Omental fat pad (tissue), 4 donors: ENCODE data around the gene AMBN. TPM values are rescaled to one million over a fixed set of nuclear protein-coding genes. Genes with fewer than 3 reads are reported as not detected.

ENCODE experiments used
- ATAC-seq: fragments of 150-250 bp; one replicate; pipeline ENCODE4 v1.9.1; 2016; ENCODE audit warnings: mild to moderate bottlenecking, moderate library complexity; ENCODE audit not compliant: low FRiP score
- DNase-seq: peaks from one replicate; pipeline ENCODE4 v3.0.0-alpha.2; 2019; ENCODE audit warnings: low spot score
- CTCF ChIP-seq, 3 donors: fragments of 450-650 bp; IDR thresholded peaks; one replicate each; pipeline ENCODE4 v1.5.1; 2016 to 2017; ENCODE audit warnings: antibody characterized with exemption in 3 of 3, mild to moderate bottlenecking in 3 of 3, moderate library complexity in 2 of 3
- total RNA-seq, 4 donors: library from RNA; depleted of rRNA; stranded (reverse); fragments of >200 nt; gene quantifications; one replicate each; pipeline ENCODE4 v1.1.0, GENCODE V29; 2016

AMBN gene
- total RNA-seq, 4 donors from 2014 or later, result not detected

DNA sequence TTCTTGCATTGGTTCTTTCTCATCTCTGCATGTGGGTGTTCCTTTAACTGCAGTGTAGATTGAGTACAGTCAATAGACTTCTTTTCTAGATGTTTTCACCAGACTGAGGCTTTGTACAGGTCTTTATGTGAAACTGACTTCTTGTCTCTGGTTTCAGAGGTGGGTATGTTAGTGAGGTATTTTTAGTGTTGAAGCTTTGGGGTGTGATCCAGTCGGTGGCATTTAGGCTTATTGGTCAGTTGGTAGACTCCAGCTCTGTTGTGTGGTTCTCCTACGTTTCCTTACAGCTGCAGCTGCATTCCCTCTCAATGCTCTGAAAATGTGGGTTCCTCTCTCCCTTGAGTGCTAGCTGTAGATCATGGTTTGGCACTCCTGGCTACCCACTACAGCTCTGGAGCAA is 21.3 kb upstream of the AMBN start:
- DNase-seq (no peak), ATAC-seq (no peak)
- TF ChIP-seq CTCF (IDR thresholded peaks at IDR 0.05), result no peak

DNA sequence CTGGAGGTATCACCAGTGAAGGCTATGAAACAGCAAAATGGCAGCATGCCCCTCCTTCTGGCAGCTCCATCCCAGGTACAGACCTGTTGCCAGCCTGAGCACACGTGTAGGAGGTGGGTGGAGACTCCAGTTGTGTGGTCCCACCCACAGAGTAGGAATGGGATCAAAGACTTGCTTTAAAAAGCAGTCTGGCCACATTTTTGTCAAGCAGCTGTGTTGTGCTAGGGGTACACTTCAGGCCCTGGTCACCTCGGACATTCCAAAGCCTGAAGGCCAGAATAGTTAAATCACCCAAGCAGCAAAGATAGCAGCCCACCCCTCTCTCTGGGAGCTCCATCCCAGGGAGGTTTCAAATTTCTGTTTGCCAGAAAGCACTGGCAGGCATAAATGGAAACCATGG is 20.3 kb upstream of the AMBN start:
- DNase-seq (no peak), ATAC-seq (no peak)
- TF ChIP-seq CTCF (IDR thresholded peaks at IDR 0.05), result no peak

- TF ChIP-seq CTCF (IDR thresholded peaks at IDR 0.05), result no peak
- no peak for ATAC-seq
- DNase-seq, result no peak
Observed at GRCh38 chr4:70575964-70576363, 16.1 kb upstream of the AMBN start.

GRCh38 chr4:70577220-70577927 is 14.7 kb upstream of the AMBN start:
- ATAC-seq (no peak), DNase-seq (no peak)
- TF ChIP-seq CTCF (IDR thresholded peaks at IDR 0.05), result no peak

GRCh38 chr4:70581980-70582379 is 10.1 kb upstream of the AMBN start:
- ATAC-seq (no peak), DNase-seq (no peak)
- TF ChIP-seq CTCF (IDR thresholded peaks at IDR 0.05), result no peak

- ATAC-seq (no peak), DNase-seq (no peak)
- no peak for TF ChIP-seq CTCF (IDR thresholded peaks at IDR 0.05)
Observed at GRCh38 chr4:70583952-70584834, 7.9 kb upstream of the AMBN start.
